Measurements from ENCODE around the gene HLCS.

Gene HLCS

DNA sequence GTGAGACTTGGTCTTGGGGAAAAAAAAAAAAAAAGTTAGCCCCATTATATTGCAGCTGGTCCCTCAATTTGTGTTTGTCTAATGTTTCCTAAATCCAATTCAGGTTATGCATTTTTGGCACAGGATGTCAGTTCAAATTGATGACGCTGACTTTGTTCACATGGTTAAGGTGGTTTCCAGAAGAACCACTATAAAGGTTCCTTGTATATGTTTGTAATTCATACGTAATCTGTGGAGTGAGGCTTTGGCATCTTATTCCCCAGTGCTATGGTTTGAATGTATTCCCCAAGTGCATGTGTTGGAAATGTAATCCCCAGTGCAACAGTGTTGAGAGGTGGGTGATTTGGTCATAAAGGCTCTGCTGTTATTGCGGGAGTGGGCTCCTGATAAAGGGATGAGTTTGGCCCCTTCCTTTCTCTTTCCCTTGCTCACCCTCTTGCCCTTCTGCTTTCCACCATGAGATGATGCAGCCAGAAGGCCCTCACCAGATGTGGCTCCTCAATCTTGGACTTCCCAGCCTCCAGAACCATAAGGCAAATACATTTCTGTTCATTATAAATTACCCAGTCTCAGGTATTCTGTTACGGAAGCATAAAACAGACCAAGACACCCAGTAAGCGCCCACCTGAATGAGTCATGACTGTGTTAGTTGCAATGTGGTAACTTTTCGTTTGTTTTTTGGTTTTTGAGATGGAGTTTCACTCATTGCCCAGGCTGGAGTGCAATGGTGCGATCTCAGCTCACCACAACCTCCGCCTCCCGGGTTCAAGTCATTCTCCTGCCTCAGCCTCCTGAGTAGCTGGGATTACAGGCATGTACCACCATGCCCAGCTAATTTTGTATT, 19.5 kb upstream of the HLCS start:
- no peak for DNase-seq

DNA sequence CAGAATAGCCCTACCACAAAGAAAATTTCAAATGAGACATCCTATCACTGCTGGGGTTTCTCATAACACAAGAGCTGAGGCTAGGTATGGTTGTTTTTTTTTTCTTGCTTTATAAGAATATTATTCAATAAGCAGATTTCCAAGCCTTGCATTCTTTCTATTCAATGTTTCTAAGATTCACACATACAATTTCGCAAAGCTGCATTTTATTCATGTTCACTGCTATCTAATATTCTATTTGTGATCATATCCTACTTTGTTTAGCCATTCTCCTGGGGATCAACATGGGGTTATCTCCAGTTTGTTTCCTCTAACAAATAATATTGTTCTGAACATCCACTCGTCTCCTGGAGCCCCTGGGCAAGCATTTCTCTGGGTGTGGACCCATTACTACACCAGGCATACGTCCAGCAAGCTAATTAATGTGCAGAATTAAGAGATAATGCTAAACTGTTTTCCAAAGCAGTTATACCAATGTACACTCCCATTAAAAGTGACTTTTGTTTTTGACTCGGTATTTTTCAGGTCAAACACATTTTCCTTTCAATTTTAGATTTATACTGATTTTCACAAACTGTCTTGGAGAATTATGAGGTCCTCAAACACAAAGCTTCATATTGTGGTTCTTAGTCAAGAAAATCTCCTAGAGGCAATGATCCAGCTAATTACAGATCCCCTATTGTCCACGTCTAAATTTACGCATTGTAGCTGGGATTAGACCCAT, 15.7 kb upstream of the HLCS start:
- DNase-seq, result no peak

GRCh38 chr21:36981049-36981391, 14.6 kb upstream of the HLCS start:
- DNase-seq, result no peak

GRCh38 chr21:36980280-36981048, 14.0 kb upstream of the HLCS start:
- peak in 1 of 2 experiments; percentile 8 for DNase-seq

- peak; percentile 79 to 86 for DNase-seq
Observed at GRCh38 chr21:36976882-36977651, 10.6 kb upstream of the HLCS start.

GRCh38 chr21:36976228-36976861, 9.9 kb upstream of the HLCS start:
- no peak for DNase-seq

DNA sequence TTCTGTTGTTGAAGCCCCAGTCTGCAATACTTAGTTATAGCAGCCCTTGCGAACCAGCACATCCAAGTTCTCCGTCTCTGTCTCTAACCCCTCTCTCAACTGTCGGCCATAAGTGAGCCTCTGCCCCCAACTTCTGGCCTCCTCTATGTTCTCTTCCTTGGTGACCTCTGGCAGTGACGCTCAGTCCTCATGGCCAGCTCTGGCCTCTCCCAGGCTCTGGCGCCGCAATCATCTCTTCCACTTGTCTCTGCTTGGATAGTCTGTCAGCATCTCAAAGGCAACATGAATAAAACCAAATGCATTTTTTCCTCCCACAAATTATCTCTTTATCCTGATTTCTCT, 8.4 kb upstream of the HLCS start:
- no peak for DNase-seq

DNA sequence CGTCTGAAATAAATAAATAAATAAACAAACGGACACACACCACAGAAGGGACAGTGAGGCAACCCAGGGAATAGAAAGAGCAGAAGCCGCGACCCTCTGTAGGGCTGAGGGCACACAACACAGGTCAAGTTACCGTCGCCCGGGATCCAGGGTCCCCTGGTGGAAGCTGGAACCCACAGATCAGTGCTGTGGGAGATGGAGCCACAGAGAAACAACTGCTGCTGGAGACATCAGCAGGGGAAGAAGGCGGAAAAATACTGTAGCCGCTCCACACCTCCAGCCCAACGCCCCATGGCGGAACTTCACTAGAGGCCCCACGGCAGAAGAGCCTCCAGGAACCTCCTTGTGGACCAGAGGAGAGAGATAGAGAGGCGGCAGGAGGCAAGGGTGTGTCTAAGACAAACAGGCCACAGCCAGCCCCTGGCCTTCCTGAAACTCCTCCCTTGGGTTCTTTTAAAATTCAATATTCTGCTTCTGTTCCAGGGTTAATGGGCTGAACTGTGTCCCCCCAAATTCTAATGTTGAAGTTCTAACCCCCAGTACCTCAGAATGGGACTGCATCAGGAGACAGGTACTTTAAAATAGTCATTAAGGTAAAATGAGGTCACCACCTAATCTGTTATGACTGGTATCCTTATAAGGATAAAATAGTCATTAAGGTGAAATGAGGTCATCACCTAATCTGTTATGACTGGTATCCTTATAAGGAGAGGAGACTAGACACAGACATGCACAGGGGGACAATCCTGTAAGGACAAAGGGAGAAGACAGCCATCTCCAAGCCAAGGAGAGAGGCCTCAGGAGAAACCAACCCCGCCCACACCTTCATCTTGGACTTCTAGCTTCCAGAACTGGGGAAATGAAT, 7.7 kb upstream of the HLCS start:
- no peak for DNase-seq

DNA sequence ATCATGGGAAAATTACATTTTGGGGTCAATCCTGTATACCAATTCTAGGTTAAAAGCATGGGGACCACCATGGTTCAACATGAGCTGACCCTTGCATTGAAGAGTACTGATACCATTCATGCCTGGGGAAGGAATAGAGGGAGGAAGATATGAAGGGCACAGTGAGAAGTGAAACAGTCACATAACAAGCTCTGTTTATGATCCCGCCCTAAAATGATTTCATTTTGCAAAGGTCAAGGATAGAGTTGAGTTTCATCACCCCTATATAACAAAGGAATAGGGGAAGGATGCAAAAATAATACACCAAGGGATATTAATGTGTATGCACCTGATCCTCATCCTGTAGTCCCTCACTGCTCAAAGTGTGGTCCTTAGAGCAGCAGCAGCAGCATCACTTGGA, 2.5 kb upstream of the HLCS start:
- no peak for DNase-seq

DNA sequence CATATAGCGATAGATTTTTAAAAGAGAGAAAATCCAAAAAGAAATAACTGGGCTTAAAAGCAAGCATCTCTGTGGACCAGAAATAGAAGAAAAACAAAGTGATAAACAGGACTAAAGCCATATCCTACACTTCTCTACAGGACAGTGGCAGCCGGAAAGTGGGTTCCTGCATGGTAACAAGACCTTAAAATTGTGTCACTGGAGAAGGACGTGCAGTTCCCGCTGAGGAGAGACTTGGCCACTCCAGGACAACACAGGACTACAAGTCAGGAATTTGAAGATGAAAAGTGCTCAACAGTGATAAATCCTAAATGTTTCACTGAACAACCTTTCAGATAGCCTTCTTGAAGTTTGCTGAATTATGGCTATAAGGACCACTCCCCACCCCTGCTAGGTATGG, 1.9 kb upstream of the HLCS start:
- DNase-seq, result no peak

GRCh38 chr21:36966821-36967768, 626 bp upstream of the HLCS start:
- no peak for DNase-seq

DNA sequence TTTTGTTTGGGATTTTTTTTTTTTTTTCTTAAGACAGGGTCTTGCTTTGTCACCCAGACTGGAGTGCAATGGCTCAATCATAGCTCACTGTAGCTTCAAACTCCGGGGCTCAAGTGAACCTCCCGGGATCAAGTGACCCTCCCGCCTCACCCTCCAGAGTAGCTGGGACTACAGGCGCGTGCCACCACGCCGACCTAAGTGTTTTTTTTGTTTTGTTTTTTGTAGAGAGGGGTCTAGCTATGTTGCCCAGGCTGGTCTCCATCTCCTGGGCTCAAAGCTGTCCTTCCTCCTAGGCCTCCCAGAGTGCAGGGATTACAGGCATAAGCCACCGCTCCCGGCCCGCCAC, 776 bp downstream of the HLCS start:
- DNase-seq, result no peak

DNA sequence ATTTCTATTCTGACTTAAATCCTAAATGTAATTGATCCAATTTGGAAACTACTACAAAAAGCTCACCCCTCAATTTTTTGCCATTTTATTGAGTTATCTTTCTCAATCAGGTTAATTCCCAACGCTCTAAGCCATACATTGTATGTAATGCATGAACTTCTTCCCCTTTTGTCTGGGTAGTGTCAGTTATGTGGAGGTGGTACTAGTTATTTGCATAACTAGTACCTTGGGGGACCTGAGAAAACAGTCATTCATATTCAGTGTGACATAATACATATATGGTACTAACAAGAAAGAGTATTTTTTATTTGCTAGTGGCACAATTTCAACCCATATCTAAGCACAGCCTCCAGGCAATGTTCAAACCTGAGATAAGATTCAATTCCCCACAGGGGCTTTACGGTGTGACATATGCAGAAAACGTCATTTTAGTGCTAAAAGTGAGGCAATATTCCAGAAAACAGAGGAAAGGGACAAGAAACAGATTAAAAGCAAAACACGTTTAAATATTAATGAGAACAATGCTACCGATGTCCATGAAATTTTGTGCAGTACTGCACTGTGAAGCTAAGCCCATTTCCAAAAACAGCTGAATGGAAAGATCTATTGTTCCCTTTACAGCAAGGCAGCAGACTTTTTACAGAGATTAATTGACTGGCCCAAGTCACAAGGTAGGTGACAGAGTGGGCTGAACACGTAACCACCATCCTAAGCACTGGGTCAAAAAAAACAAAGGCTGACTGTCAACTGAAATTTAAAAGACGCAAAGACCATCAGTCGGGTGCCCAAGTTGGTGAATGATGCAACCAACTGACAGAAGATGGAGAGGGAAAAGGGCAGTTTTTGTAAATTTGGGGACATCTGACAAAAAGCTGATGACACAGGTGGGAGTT, 1.4 kb downstream of the HLCS start:
- no peak for DNase-seq

DNA sequence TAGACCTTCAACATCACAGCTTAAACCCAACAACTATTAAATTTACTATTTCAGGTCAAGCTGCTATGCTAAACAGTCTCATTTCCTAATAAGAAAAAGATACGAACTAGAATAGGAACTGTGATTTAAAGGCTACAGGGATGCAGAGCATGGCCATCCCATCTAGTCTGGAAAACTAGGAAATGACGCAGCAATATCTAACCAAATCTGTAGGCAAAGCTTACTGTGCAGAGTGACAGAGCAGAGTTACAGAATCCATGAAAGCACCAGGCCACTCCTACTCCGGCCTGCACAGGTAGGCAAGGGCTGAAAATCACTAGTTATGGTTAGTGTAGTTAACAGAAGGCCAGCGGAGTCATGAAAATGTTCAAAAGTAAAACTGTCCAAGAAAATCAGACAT, 2.1 kb downstream of the HLCS start:
- DNase-seq, result no peak

DNA sequence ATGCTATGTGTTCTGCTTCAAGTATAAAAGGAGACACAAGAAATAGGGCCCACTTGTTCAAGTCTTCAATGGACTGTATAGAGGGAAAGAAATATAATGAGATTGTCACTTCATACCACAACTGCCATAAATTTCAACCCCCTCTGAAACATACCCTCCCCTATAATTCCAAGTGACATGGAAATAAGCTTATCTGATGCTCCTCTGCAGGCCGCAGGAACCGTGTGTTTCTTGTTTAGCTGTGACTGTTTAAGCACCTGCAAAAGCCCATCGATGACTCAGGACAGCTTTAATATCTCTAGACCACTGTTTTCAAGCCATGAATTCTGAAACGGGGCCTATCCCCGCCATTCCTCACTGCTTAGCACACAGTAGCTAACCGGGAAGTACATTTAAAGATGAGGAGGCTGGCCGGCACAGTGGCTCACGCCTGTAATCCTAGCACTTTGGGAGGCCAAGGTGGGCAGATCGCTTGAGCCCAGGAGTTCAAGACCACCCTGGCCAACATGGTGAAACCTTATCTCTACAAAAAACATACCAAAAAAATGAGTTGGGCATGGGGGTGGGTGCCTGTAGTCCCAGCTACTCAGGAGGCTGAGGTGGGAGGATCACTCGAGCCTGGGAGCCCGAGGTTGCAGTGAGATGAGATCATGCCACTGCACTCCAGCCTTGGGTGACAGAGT, 4.2 kb downstream of the HLCS start:
- DNase-seq, result no peak

DNA sequence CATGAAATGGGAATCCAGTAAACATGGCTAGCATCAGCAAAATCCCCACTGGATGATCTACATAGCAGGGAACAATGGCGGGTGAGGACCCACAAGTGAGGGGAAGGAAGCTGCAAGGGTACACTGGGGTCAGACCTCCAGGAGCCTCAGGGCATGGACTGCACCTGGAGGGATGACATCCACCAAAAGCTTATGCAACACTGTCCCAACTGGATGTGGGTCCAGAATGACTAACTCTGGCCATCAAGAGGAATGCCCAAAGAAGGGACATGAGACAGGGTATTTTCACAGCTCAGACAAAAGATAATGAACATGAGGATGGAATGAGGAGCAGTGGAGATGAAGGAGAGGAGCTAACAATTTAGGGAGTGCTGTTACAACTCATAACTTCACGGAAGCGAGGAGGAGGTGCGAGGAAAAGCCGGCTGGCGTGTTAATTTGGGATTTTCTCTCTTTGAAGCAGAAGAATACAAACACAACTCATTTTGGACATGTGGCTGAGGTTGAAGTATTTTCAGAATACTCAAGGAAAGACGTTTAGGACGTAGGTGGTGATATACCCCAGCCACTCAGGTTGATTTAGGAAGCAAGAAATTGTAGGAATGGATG, 5.7 kb downstream of the HLCS start:
- DNase-seq, result no peak

- no peak for DNase-seq
Observed at GRCh38 chr21:36959020-36959835, 7.2 kb downstream of the HLCS start.
